HG03520 (cell line): ENCODE measurements around the gene SALL3.

Experiments
- ATAC-seq: cut with Tn5 transposase; IDR thresholded peaks from one replicate; pipeline ENCODE4 v1.9.1; 2021; ENCODE audit warnings: mild to moderate bottlenecking, moderate library complexity; ENCODE audit not compliant: unreplicated experiment

The SALL3 gene

GRCh38 chr18:79000997-79001396 is 21.4 kb downstream of the SALL3 start:
- ATAC-seq: no peak

GRCh38 chr18:79005653-79006052 is 26.0 kb downstream of the SALL3 start:
- no peak for ATAC-seq

- no peak for ATAC-seq
Measured at GRCh38 chr18:79006106-79006795, 26.6 kb downstream of the SALL3 start.

- ATAC-seq: no peak
Measured at GRCh38 chr18:79007440-79007839, 27.8 kb downstream of the SALL3 start.

- ATAC-seq: no peak
Measured at GRCh38 chr18:79008356-79008940, 28.8 kb downstream of the SALL3 start.

- no peak for ATAC-seq
Measured at GRCh38 chr18:79010802-79011201, 31.2 kb downstream of the SALL3 start.

- ATAC-seq: no peak
Measured at GRCh38 chr18:79011300-79011870, 31.8 kb downstream of the SALL3 start.

- no peak for ATAC-seq
Measured at GRCh38 chr18:79013869-79014268, 34.3 kb downstream of the SALL3 start.

- ATAC-seq: no peak
Measured at GRCh38 chr18:79018911-79019310, 39.3 kb downstream of the SALL3 start.

GRCh38 chr18:79019881-79020280 is 40.3 kb downstream of the SALL3 start:
- ATAC-seq: no peak

GRCh38 chr18:79022603-79023002 is 43.0 kb downstream of the SALL3 start:
- no peak for ATAC-seq

- ATAC-seq: no peak
Measured at GRCh38 chr18:79026491-79026890, 46.9 kb downstream of the SALL3 start.

- ATAC-seq: no peak
Measured at GRCh38 chr18:79030680-79031079, 51.1 kb downstream of the SALL3 start.

- ATAC-seq: no peak
Measured at GRCh38 chr18:79042276-79042675, 62.7 kb downstream of the SALL3 start.

- no peak for ATAC-seq
Measured at GRCh38 chr18:79043288-79043687, 63.7 kb downstream of the SALL3 start.

- no peak for ATAC-seq
Measured at GRCh38 chr18:79046522-79046921, 66.9 kb downstream of the SALL3 start.

GRCh38 chr18:79047556-79048244 is 68.1 kb downstream of the SALL3 start:
- no peak for ATAC-seq

GRCh38 chr18:79048245-79048632 is 68.6 kb downstream of the SALL3 start:
- no peak for ATAC-seq

GRCh38 chr18:79049506-79049905 is 69.9 kb downstream of the SALL3 start:
- ATAC-seq: no peak
